Astrocyte of the spinal cord (primary cell): ENCODE measurements around the gene C10orf105.
A peak's percentile ranks its signal among the peaks of the same experiment; 100 is the strongest.

ENCODE experiments used
- DNase-seq: peaks from one replicate; pipeline ENCODE4 v3.0.0; 2011; ENCODE audit warnings: low read depth, low spot score
- H3K4me3 ChIP-seq: 2 replicates; pipeline ENCODE4 v1.5.1; 2011; ENCODE audit warnings: low read depth, mild to moderate bottlenecking, low read length, moderate library complexity
- CTCF ChIP-seq: IDR thresholded peaks from 2 replicates; pipeline ENCODE4 v1.5.1; 2012; ENCODE audit warnings: low read depth, mild to moderate bottlenecking, low read length, inconsistent platforms
- in situ Hi-C: cut with HindIII; loops from 2 replicates; pipeline ENCODE4 v1.10.0; 2017; ENCODE audit warnings: low sequenced_read_pairs

C10orf105 gene

GRCh38 chr10:71701496-71702132 lies 18.0 kb downstream of the C10orf105 start:
- H3K4me3 ChIP-seq = no peak overlapping the region
- in situ Hi-C loops = no loop called here
- DNase-seq = no peak
- no peak for TF ChIP-seq CTCF

GRCh38 chr10:71700731-71701368 lies 18.7 kb downstream of the C10orf105 start:
- in situ Hi-C loops = no loop called here
- H3K4me3 ChIP-seq = no peak overlapping the region
- no peak for TF ChIP-seq CTCF

GRCh38 chr10:71698737-71699136 lies 20.8 kb downstream of the C10orf105 start:
- in situ Hi-C loops = no loop called here
- H3K4me3 ChIP-seq = no peak overlapping the region
- DNase-seq = no peak
- TF ChIP-seq CTCF = no peak

More at GRCh38 chr10:71700731-71701368, 18.7 kb downstream of the C10orf105 start:
- DNase-seq = no peak

GRCh38 chr10:71697938-71698709 lies 21.5 kb downstream of the C10orf105 start:
- H3K4me3 ChIP-seq = no peak overlapping the region
- no peak for TF ChIP-seq CTCF
- no peak for DNase-seq
- in situ Hi-C loops = no loop called here

- no peak for DNase-seq
- TF ChIP-seq CTCF = peak; percentile 98
- in situ Hi-C loops = no loop called here
- no peak overlapping the region for H3K4me3 ChIP-seq
These were observed 22.8 kb downstream of the C10orf105 start for GRCh38 chr10:71696628-71697326.
